Right cardiac atrium (tissue), 5 donors: ENCODE results near the gene KIF1B. TPM values are rescaled to one million over a fixed set of nuclear protein-coding genes. Genes with fewer than 3 reads are reported as not detected.
A peak's percentile ranks its signal among the peaks of the same experiment; 100 is the strongest.

Source experiments
- ATAC-seq, 2 donors: fragments of 200-7000 bp; cut with Tn5 transposase; one replicate each; pipeline versions ENCODE4 v1.8.0 to v1.9.1; 2020; ENCODE audit warnings: moderate library complexity in 2 of 2, mild to moderate bottlenecking in 1 of 2
- DNase-seq, 3 donors: peaks; one replicate each; pipeline ENCODE4 v3.0.0-alpha.2; 2020
- H3K27ac ChIP-seq: one replicate; pipeline ENCODE4 v1.5.1; 2013; ENCODE audit warnings: mild to moderate bottlenecking, low read length, control low read depth, moderate library complexity
- H3K27me3 ChIP-seq: one replicate; pipeline ENCODE4 v1.6.1; 2013; ENCODE audit not compliant: control insufficient read depth, insufficient read depth
- H3K4me1 ChIP-seq: one replicate; pipeline ENCODE4 v1.6.1; 2013; ENCODE audit warnings: low read length; ENCODE audit not compliant: control insufficient read depth, insufficient read depth
- H3K4me3 ChIP-seq: one replicate; pipeline ENCODE4 v1.5.1; 2013; ENCODE audit warnings: low read length, control low read depth
- H3K9me3 ChIP-seq: one replicate; pipeline ENCODE4 v1.6.1; 2013; ENCODE audit warnings: low read length; ENCODE audit not compliant: control insufficient read depth
- WGBS: extraction: QIAGEN DNeasy Blood & Tissue Kit; methylation state at CpG from one replicate; pipeline ENCODE4 v1.1.7; 2013; 5-methylcytosine and 5-hydroxymethylcytosine counted together
- intact Hi-C, 4 donors: fragments of 100-400 bp; cut with DNase I; formaldehyde crosslinking; loops; one replicate each; pipeline versions ENCODE4 v1.11.0 to v1.14.0; 2022 to 2023
- polyA plus RNA-seq: library from polyadenylated mRNA; stranded (reverse); fragments of 200-250 nt; gene quantifications from one replicate; pipeline ENCODE4 v1.2.3, GENCODE V29; 2013
- total RNA-seq, 4 donors: library from RNA; stranded (reverse); fragmentation: NEBNext Ultra II Directional; extraction: Animal tissue kit (Norgen Biotek cat#: 25700); gene quantifications; one replicate each; pipeline ENCODE4 v1.2.1, GENCODE V29; 2021
- donor health status: healthy with polysubstance abuse.
- donor health status: DM: no; HTN: yes; CAD: no.
- donor health status: DM: no; HTN: no; CAD: no.
- donor health status: DM: no; HTN: yes; CAD: no; lungs with severe emphysema.
- donor health status: DM: yes; HTN: yes; CAD: no.

Gene KIF1B
- total and polyA plus RNA-seq, 5 donors = 23.8 to 67.9 (median 62.2) TPM

DNA sequence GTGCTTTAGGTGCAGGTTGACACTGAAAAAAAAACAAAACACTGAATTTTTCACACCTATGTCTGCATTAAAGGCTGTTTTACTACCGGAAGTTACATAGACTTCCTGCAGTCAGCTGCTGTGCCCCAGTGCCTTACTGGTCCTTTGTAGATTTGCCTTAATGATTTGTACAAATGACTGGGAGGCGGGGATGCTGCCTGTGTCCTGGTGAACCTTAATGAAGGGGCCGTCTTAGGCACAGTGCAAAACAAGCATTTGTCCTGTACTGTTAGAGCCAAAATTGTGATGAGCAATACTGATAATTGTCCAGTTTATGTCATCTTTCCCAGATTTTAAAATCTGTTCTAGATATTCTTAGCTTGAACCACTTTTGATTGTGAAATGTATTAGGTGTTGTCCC, 97.6 kb downstream of the KIF1B start:
- no peak overlapping the region for H3K27ac ChIP-seq

GRCh38 chr1:10309243-10310011, 99.1 kb downstream of the KIF1B start:
- WGBS = 49% methylated on average over 6 of the region's 6 CpGs
- intact Hi-C loops = loop anchor here in 1 of 4 donors (10.0 kb wide), 1 partner anchor 95 kb away; the partner anchor contains the start of gene KIF1B
- ATAC-seq (peak; percentile 58 to 60), DNase-seq (no peak)
- no peak overlapping the region for H3K4me3 ChIP-seq
- H3K9me3 ChIP-seq = no peaks in the 10 kb centered on the region
- H3K4me1 ChIP-seq = peaks cover 8% of the 10 kb centered on the region
- H3K27ac ChIP-seq = no peak overlapping the region
- H3K27me3 ChIP-seq = no peaks in the 10 kb centered on the region

More for the DNA sequence above, 97.6 kb downstream of the KIF1B start:
- DNase-seq (no peak), ATAC-seq (no peak)
- H3K9me3 ChIP-seq = no peaks in the 10 kb centered on the region
- H3K4me3 ChIP-seq = no peak overlapping the region
- 60% methylated on average over 3 of the region's 3 CpGs for WGBS
- H3K27me3 ChIP-seq = no peaks in the 10 kb centered on the region
- peaks cover 8% of the 10 kb centered on the region for H3K4me1 ChIP-seq
- intact Hi-C loops = loop anchor here in 1 of 4 donors (10.0 kb wide), 1 partner anchor 93 kb away; the partner anchor contains the start of gene KIF1B

- H3K4me1 ChIP-seq = no peaks in the 10 kb centered on the region
- intact Hi-C loops = no loop called here
- no peaks in the 10 kb centered on the region for H3K27me3 ChIP-seq
- no peak overlapping the region for H3K27ac ChIP-seq
- no peak overlapping the region for H3K4me3 ChIP-seq
- ATAC-seq (no peak), DNase-seq (no peak)
- no peaks in the 10 kb centered on the region for H3K9me3 ChIP-seq
- 97% methylated on average over 2 of the region's 2 CpGs for WGBS
Observed at GRCh38 chr1:10316752-10317151, 106.4 kb downstream of the KIF1B start.

- intact Hi-C loops = loop anchor here in 1 of 4 donors (10.0 kb wide), 1 partner anchor 105 kb away; the partner anchor contains the start of gene KIF1B
- H3K27me3 ChIP-seq = no peaks in the 10 kb centered on the region
- no peak overlapping the region for H3K27ac ChIP-seq
- no peaks in the 10 kb centered on the region for H3K9me3 ChIP-seq
- no peak for DNase-seq
- no peak overlapping the region for H3K4me3 ChIP-seq
- ATAC-seq = no peak
- 91% methylated on average over 1 of the region's 1 CpG for WGBS
- H3K4me1 ChIP-seq = no peaks in the 10 kb centered on the region
Observed at GRCh38 chr1:10319750-10320149, 109.4 kb downstream of the KIF1B start.

- Histone ChIP-seq H3K27ac (no peak overlapping the region), H3K27me3 (no peaks in the 10 kb centered on the region), H3K4me3 (no peak overlapping the region), H3K9me3 (no peaks in the 10 kb centered on the region), H3K4me1 (no peaks in the 10 kb centered on the region)
- intact Hi-C loops = loop anchor here in 1 of 4 donors (10.0 kb wide), 1 partner anchor 106 kb away; the partner anchor contains the start of gene KIF1B
- DNase-seq (no peak), ATAC-seq (no peak)
- 87% methylated on average over 4 of the region's 4 CpGs for WGBS
Observed at GRCh38 chr1:10320336-10320735, 110.0 kb downstream of the KIF1B start.

- intact Hi-C loops = loop anchor here in 1 of 4 donors (10.0 kb wide), 1 partner anchor 108 kb away; the partner anchor contains the start of gene KIF1B
- no peaks in the 10 kb centered on the region for H3K27me3 ChIP-seq
- H3K9me3 ChIP-seq = no peaks in the 10 kb centered on the region
- no peaks in the 10 kb centered on the region for H3K4me1 ChIP-seq
- H3K4me3 ChIP-seq = no peak overlapping the region
- WGBS = 96% methylated on average over 7 of the region's 7 CpGs
- ATAC-seq (no peak), DNase-seq (no peak)
- H3K27ac ChIP-seq = no peak overlapping the region
Observed at GRCh38 chr1:10322821-10323220, 112.5 kb downstream of the KIF1B start.

DNA sequence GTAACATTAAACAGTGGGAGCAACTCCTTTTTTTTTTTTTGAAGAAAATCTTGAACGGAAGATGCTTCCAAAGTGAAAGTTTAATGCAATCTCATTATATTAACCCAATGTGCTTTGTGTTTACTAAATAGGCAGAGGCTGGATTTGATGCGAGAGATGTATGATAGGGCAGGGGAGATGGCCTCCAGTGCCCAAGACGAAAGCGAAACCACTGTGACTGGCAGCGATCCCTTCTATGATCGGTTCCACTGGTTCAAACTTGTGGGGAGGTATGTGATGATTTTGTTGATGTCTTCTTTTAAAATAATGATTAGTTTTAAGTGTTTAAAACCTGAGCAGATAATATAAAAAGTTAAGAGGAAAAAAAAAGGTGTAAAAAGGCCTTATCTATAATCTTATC, 114.3 kb downstream of the KIF1B start:
- ATAC-seq (no peak), DNase-seq (no peak)
- no peaks in the 10 kb centered on the region for H3K9me3 ChIP-seq
- intact Hi-C loops = loop anchor here in 1 of 4 donors (10.0 kb wide), 1 partner anchor 110 kb away; the partner anchor contains the start of gene KIF1B
- no peaks in the 10 kb centered on the region for H3K4me1 ChIP-seq
- no peak overlapping the region for H3K4me3 ChIP-seq
- 92% methylated on average over 6 of the region's 6 CpGs for WGBS
- H3K27me3 ChIP-seq = no peaks in the 10 kb centered on the region
- no peak overlapping the region for H3K27ac ChIP-seq

GRCh38 chr1:10325521-10325920, 115.2 kb downstream of the KIF1B start:
- Histone ChIP-seq H3K4me3 (no peak overlapping the region), H3K4me1 (no peaks in the 10 kb centered on the region), H3K27ac (no peak overlapping the region), H3K27me3 (no peaks in the 10 kb centered on the region), H3K9me3 (no peaks in the 10 kb centered on the region)
- DNase-seq = no peak
- 86% methylated on average over 3 of the region's 3 CpGs for WGBS
- no peak for ATAC-seq
- intact Hi-C loops = loop anchor here in 1 of 4 donors (10.0 kb wide), 1 partner anchor 111 kb away; the partner anchor contains the start of gene KIF1B

DNA sequence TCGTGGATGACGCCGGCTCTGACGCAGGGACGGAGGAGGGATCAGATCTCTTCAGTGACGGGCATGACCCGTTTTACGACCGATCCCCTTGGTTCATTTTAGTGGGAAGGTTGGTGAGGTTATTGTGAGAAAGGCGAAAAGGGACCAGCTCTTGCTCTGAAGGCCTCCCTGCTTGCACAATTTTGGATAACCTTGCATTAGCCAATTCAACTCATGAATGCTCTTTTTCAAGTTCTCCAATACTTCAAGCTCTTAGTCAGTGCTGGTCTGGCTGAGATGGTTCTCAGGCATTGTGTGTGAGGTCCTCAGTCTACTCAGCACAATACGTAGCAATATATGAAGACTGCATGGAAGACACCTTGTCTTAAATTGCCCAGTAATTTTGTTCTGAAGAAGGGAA, 115.9 kb downstream of the KIF1B start:
- no peaks in the 10 kb centered on the region for H3K9me3 ChIP-seq
- DNase-seq (no peak), ATAC-seq (no peak)
- intact Hi-C loops = loop anchor here in 1 of 4 donors (10.0 kb wide), 1 partner anchor 111 kb away; the partner anchor contains the start of gene KIF1B
- H3K4me3 ChIP-seq = no peak overlapping the region
- no peaks in the 10 kb centered on the region for H3K4me1 ChIP-seq
- H3K27me3 ChIP-seq = no peaks in the 10 kb centered on the region
- no peak overlapping the region for H3K27ac ChIP-seq
- WGBS = 96% methylated on average over 11 of the region's 11 CpGs

DNA sequence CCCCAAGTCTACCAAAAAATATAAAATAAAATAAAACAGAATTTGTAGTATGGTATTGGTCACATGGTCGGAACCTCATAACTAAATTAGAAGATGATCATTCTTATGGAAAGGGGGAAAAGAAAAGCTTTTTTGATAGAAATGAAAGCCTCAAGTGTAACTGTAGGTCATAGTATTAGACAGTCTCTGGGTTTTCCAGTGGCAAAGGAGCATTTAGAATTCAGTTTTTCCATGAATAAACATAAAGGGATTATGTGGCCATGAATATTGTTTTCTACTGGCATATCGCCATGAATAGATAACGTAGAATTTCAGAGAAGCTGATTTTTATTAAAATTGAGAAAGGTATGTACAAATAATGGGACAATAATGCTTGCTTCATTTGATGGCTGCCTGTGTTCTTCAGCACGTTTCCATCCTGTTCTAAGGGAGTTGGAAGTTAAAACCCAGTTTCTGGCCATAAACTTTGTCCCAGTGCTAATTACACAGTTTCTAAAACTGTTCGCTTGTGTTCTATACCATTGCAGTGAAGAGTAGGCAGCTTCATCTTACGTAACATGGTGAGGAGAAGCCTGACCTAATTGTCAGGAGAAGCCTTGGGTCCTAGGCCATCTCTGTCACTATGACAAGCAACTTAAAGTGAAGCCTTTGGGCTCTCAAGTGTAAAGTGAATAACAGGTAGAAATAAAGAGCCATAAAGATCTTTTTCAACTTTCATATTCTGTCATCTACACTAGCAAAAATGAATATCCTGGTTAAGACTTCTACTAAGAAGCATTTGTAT, 118.0 kb downstream of the KIF1B start:
- ATAC-seq (no peak), DNase-seq (no peak)
- no peak overlapping the region for H3K4me3 ChIP-seq
- H3K27ac ChIP-seq = no peak overlapping the region
- intact Hi-C loops = loop anchor here in 1 of 4 donors (10.0 kb wide), 1 partner anchor 114 kb away; the partner anchor contains the start of gene KIF1B
- 92% methylated on average over 6 of the region's 6 CpGs for WGBS
- no peaks in the 10 kb centered on the region for H3K9me3 ChIP-seq
- H3K4me1 ChIP-seq = no peaks in the 10 kb centered on the region
- no peaks in the 10 kb centered on the region for H3K27me3 ChIP-seq
